D721Med (cell line): ENCODE measurements around the gene TSR3.

Source experiments
- DNase-seq: peaks from one replicate; pipeline ENCODE4 v3.0.0; 2011; ENCODE audit warnings: low spot score; ENCODE audit not compliant: insufficient read length
- FAIRE-seq: peaks from 2 replicates; lab custom pipeline; 2011; peaks lifted over from hg19 to GRCh38; lab: Jason Lieb, UNC
- CTCF ChIP-seq: IDR thresholded peaks from 2 replicates; pipeline ENCODE4 v1.5.1; 2012; ENCODE audit warnings: mild to moderate bottlenecking, control low read depth; ENCODE audit not compliant: insufficient read depth; ENCODE audit errors: missing control alignments

The TSR3 gene

DNA sequence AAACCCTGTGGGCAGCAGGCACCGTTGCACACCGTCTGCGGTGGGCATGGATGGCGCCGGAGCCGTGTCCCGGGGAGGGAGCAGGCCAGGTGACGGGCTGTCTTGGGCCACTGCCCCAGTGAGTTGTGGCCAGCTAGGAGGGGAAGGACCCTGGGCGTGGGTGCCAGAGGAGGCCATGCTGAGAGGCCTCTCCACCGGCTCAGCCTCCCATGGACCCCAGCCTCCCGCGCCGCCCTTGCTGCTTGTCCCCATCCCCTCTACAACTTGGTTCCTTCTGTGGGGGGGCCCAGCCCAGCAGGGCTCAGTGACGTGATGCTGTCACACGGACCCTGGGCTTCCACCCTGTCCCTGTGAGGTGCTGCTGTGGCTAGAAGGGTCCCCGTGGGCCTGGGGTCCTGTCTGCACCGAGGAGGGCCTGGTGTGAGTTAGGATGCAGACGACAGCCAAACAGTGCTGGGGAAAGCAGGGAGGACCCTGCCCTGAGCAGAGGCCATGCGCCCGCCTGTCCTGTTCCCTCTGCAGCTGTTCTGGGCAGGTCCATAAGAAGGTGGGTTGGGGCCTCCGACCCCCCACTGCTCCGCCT is 30.9 kb downstream of the TSR3 start:
- TF ChIP-seq CTCF: no peak
- no peak for FAIRE-seq
- DNase-seq: no peak

DNA sequence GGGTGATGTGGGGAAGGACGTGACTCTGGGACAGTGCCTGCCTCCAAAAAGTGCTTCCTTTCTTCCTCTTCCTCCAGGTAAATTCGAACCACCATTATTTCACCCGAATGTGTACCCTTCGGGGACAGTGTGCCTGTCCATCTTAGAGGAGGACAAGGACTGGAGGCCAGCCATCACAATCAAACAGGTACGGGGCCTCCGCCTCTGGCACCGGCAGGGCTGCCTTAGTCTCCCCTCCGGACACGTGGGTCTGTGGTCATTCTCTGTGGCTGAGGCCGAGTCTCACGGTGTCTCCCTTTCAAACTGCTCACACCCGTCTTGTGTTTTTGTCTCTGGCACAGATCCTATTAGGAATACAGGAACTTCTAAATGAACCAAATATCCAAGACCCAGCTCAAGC is 31.6 kb downstream of the TSR3 start:
- DNase-seq (no peak), FAIRE-seq (no peak)
- no peak for TF ChIP-seq CTCF

GRCh38 chr16:1319041-1319440 is 32.6 kb downstream of the TSR3 start:
- DNase-seq: no peak
- no peak for TF ChIP-seq CTCF
- FAIRE-seq: no peak

- FAIRE-seq (no peak), DNase-seq (no peak)
- no peak for TF ChIP-seq CTCF
Measured at GRCh38 chr16:1318268-1318545, 33.5 kb downstream of the TSR3 start.

- FAIRE-seq: no peak
Measured at GRCh38 chr16:1317479-1318267, 34.0 kb downstream of the TSR3 start.

GRCh38 chr16:1316033-1316405 is 35.7 kb downstream of the TSR3 start:
- TF ChIP-seq CTCF: no peak
- FAIRE-seq (no peak), DNase-seq (no peak)

More at GRCh38 chr16:1317479-1318267, 34.0 kb downstream of the TSR3 start:
- DNase-seq: no peak
- no peak for TF ChIP-seq CTCF
